Activated CD8-positive, alpha-beta memory T cell treated with anti-CD3 and anti-CD28 coated beads for 36 hours (primary cell): ENCODE measurements around the gene PUS3. TPM values are rescaled to one million over a fixed set of nuclear protein-coding genes. Genes with fewer than 3 reads are reported as not detected.

Experiments used
- CTCF ChIA-PET: fragments of 350-600 bp; sonication (Branson Sonifier 250); formaldehyde crosslinking; loops from one replicate; lab custom pipeline; 2021; ENCODE audit warnings: antibody characterized with exemption; lab: Charles Lee
- POLR2A ChIA-PET: fragments of 350-600 bp; sonication (Branson Sonifier 250); formaldehyde crosslinking; loops from one replicate; lab custom pipeline; 2021; ENCODE audit warnings: antibody characterized with exemption; lab: Charles Lee
- total RNA-seq, 2 experiments: library from RNA; stranded (reverse); gene quantifications; one replicate each; pipeline ENCODE4 v1.2.3, GENCODE V29; 2021

PUS3 gene
- total RNA-seq: 10 to 100 TPM; 18.0 to 18.3 TPM

GRCh38 chr11:125902927-125903710 is at the start of gene PUS3:
PUS3 (minus strand) TSS chr11:125903206; CDS start chr11:125896284, 6,922 bp downstream.
- ChIA-PET CTCF (interaction anchor here (1.2 to 1.9 kb wide), 4 partner anchors 10 to 18 kb away, joined by 3 to 7 read pairs (median 4); partner anchors contain the start of gene HYLS1), POLR2A (interaction anchor here (0.7 to 2.3 kb wide), 5 partner anchors 16 to 333 kb away, joined by 3 to 30 read pairs (median 5); partner anchors contain the start of genes HYLS1, RPUSD4 and STT3A)

DNA sequence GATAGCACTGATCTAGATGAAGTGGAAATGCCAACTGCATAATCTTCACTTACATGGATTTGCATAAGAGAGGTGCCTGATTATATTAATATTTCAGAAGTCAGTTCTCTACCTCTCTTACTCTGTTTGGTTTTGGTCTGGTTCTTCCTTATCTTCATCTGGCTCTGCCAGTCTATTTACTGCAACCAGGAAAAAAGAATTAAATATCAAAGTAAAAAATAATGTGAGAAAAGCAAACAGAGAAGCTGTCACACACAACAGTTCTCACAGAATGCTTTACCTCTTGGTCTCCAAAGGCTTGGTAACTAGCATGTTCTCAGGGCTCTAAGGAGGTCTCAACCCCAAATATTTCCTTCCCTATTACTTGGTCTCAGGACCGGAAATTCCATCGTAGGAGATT is 49.6 kb upstream of the PUS3 start:
- CTCF ChIA-PET: no interaction called here
- POLR2A ChIA-PET: no interaction called here

GRCh38 chr11:125951731-125952130 is 48.7 kb upstream of the PUS3 start:
- POLR2A ChIA-PET: no interaction called here

GRCh38 chr11:125950696-125951651 is 48.0 kb upstream of the PUS3 start:
- ChIA-PET POLR2A (no interaction called here), CTCF (no interaction called here)

More at GRCh38 chr11:125951731-125952130, 48.7 kb upstream of the PUS3 start:
- CTCF ChIA-PET: no interaction called here

DNA sequence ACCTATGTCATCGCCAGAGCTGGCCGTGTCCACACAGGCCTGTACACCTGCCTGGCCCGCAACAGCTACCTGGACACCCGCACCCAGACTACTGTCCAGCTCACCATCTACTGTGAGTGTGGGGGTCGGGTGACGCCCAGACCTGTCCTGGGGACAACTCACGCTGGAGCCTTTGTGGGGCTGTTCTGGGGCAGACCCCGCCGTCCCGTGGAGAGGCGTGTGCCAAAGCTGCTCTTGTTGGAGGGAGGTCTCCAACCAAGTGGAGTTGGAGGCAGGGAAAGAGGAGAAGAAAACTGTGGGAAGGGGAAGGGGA is 47.1 kb upstream of the PUS3 start:
- CTCF ChIA-PET: no interaction called here

GRCh38 chr11:125949271-125950177 is 46.5 kb upstream of the PUS3 start:
- CTCF ChIA-PET: interaction anchor here (0.5 kb wide), 1 partner anchor 13 kb away, joined by 3 read pairs; no protein-coding TSS in a partner anchor
- POLR2A ChIA-PET: no interaction called here

More for the DNA sequence above, 47.1 kb upstream of the PUS3 start:
- POLR2A ChIA-PET: no interaction called here

DNA sequence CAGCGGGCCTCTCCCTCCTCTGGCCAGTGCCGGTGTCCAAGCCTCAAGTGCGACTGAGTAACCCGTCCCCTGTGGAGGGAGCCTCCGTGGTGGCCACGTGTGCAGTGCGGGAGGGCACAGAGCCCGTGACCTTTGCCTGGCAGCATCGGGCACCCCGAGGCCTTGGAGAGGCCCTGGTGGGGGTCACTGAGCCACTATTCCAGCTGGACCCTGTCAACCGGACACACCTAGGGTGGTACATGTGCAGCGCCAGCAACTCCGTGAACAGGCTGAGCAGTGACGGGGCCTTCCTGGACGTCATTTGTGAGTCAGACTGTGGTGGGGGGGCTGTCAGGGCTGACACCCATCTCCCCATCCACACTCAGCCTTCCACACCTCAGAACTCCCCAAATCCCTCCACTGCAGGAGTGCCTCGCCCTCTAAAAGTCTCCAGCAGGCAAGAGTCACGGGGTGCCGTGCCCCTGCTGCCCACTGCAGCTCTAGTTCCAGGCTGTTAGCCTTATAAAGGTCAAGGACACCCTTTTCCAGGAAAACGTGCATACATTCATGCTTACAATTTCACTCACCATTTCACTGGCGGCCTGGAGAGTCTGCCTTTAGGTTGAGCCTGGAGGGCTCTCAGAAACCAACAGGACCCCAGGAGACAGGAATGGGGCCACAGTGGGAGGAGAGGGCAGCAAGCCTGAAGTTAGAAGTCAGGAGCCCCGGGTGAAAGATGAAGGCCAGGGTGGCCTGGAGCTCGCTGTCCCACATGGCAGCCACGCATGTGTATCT is 45.5 kb upstream of the PUS3 start:
- CTCF ChIA-PET: no interaction called here
- POLR2A ChIA-PET: no interaction called here

- CTCF ChIA-PET: no interaction called here
- POLR2A ChIA-PET: no interaction called here
Observed at GRCh38 chr11:125947419-125948277, 44.6 kb upstream of the PUS3 start.

DNA sequence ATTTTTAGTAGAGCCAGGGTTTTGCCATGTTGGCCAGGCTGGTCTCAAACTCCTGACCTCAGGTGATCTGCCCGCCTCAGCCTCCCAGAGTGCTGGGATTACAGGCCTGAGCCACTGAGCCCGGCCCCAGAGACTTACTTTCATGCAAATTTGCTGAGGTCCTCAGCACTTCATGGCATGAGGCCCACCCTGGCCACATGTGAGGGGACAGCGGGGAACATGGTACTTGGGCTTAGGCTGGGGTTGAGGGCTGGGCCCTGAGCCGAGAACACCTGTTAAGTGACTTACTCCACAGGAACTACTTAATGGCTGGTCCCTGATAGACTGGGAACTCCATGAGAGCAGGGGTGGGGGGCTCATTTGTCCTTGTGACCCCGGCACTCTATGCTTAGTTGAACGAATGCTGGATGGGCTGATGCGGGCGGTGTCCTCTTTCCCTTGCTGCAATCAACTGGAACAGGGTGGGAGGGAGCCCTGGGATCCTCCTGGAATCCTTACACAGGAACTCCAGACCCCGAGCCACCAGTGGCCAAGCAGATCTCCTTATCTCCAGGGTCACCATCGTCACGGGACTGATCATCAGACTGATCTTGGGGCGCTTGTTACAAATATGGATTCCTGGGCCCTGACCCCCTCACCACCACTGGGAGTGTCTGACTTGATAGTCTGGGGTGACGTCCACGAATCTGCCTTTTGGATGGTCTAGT is 43.9 kb upstream of the PUS3 start:
- ChIA-PET POLR2A (no interaction called here), CTCF (interaction anchor here (1.2 kb wide), 1 partner anchor 24 kb away, joined by 4 read pairs; no protein-coding TSS in a partner anchor)

DNA sequence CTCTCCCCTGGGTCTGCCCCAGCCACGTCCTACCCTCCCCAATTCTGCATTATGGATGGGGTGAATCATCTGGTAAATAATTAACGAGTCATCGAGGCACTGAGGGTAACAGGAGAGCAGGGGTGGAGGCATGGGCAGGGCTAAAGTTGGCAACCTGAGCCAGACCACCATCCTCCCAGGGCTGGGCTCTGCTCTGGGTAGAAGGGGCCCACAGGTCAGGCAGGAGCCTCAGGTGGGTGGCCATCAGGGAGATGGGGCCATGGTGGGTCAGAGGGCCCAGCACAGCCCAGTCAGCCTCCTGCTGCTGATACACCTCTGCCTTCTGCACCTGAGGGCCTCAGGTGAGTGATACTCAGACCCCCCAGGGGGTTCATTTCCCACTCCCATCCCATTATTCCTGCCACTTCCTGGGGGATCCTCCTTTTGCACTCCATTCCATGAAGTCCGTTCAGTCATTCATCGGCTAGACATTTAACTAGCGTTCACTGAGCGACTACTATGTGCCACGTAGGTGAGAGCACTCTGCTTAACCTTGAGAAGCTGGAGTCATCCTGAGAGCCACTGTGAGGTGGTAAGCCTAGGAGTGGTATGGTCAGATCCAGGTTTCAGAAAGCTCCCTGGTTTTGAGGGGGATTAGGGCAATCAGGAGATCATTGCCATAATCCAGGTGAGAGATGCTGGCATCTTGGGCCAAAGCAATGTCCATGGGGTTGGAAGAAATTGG is 43.0 kb upstream of the PUS3 start, which contains the start of gene VSIG10L2:
VSIG10L2 (plus strand) TSS at position 248 of the 724 bp plus-strand sequence; CDS start at position 260, 12 bp downstream.
- ChIA-PET POLR2A (no interaction called here), CTCF (interaction anchor here (0.6 to 1.2 kb wide), 2 partner anchors 23 to 424 kb away, joined by 4 read pairs; no protein-coding TSS in a partner anchor)

DNA sequence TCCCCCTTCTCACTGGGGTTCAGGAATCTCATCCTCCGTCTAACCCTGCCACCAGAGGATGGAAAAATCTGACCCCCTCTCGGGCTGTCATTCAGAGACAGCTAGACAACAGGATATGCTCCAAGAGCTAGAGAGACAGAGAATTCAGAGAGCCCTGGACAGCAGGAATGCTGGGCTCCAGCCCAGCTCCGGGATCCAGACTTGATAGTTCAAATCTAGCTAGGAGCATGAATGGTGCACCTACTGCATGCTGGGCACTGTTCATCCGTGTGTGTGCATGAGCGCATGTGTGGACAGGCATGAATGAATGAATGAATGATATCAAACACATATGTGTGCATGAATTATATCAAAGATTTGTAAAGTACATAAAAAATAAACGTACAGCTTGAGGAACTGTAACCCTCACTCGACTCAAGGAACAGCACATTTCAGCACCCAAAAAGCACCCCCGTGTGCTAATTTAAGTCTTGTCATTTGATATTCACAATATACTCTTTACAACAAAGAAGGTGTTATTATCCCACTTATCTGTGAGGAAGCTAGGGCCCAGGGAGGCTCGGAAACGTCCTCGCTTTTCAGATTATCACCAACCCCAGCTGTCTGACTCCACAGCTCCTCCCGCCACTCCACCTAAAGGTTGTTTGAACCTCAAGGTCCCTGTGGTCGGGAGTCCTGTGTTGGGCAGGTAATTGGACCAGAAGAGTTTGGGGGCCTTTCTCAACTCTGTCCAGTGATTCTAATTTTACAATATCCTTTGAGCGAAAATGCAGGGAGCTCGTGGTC is 42.2 kb upstream of the PUS3 start:
- POLR2A ChIA-PET: no interaction called here
- CTCF ChIA-PET: no interaction called here

- ChIA-PET CTCF (interaction anchor here (1.0 kb wide), 2 partner anchors 15 to 250 kb away, joined by 3 read pairs; no protein-coding TSS in a partner anchor), POLR2A (no interaction called here)
Observed at GRCh38 chr11:125944350-125945010, 41.5 kb upstream of the PUS3 start.

DNA sequence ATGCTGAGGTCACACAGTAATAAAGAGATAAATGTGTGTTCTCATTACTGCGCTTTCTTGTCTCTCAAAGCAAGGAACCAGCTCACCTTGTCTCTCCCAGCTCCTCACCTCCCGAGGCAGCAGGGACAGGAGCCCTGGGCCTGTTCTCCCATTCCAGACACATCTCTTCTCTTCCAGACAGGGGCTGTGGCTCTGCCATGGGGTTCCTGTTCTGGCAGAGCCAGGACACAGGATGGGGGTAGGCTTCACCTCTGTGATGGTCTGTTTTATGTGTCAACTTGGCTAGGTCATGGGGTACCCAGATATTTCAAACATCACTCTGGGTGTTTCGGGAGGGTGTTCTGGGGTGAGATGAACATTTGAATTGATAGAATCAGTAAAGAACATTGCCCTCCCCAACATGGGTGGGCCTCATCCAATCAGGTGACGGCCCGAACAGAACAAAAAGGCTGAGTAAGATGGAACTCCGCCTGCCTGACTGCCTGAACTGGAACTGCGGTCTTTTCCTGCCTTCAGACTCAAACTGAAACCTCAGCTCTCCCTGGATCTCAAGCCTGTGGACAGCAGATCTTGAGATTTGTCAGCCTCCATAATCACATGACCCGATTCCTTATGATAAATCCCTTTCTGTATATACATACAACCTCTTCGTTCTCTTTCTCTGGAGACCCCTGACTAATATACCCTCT is 40.8 kb upstream of the PUS3 start:
- CTCF ChIA-PET: interaction anchor here (0.7 to 1.0 kb wide), 3 partner anchors 15 to 250 kb away, joined by 3 read pairs; no protein-coding TSS in a partner anchor
- POLR2A ChIA-PET: no interaction called here
